Spleen (tissue), 11 donors: ENCODE results near the gene AMZ2. TPM values are rescaled to one million over a fixed set of nuclear protein-coding genes. Genes with fewer than 3 reads are reported as not detected.

Source experiments
- DNase-seq: peaks from one replicate; pipeline ENCODE4 v3.0.0-alpha.2; 2020
- H3K27ac ChIP-seq, 8 donors: fragments of 200-600 bp; sonication (generic) in 7 of 8; 1 replicate in 4 of 8; 2 replicates in 4 of 8; pipeline versions ENCODE4 v1.5.0 to v1.8.0; 2016 to 2021; ENCODE audit warnings: inconsistent platforms in 4 of 8, mild to moderate bottlenecking in 4 of 8, moderate library complexity in 1 of 8
- H3K27me3 ChIP-seq, 7 donors: fragments of 200-600 bp; sonication (generic) in 6 of 7; replicated peaks in 1 of 7; 1 replicate in 4 of 7; 2 replicates in 3 of 7; pipeline versions ENCODE4 v1.5.0 to v1.8.0; 2016 to 2021; ENCODE audit warnings: inconsistent platforms in 3 of 7, mild to moderate bottlenecking in 1 of 7
- H3K36me3 ChIP-seq, 6 donors: fragments of 200-600 bp; sonication (generic) in 5 of 6; 1 replicate in 4 of 6; 2 replicates in 2 of 6; pipeline versions ENCODE4 v1.5.0 to v1.8.0; 2016 to 2021; ENCODE audit warnings: inconsistent platforms in 2 of 6
- H3K4me1 ChIP-seq, 6 donors: fragments of 200-600 bp; sonication (generic) in 5 of 6; 1 replicate in 3 of 6; 2 replicates in 3 of 6; pipeline versions ENCODE4 v1.5.0 to v1.8.0; 2016 to 2021; ENCODE audit warnings: inconsistent platforms in 3 of 6
- H3K4me3 ChIP-seq, 8 donors: fragments of 200-600 bp; sonication (generic) in 7 of 8; 1 replicate in 4 of 8; 2 replicates in 4 of 8; pipeline versions ENCODE4 v1.5.0 to v1.8.0; 2016 to 2021; ENCODE audit warnings: inconsistent platforms in 4 of 8, mild to moderate bottlenecking in 4 of 8, moderate library complexity in 2 of 8
- H3K9me3 ChIP-seq, 8 donors: fragments of 200-600 bp; sonication (generic) in 7 of 8; 1 replicate in 4 of 8; 2 replicates in 4 of 8; pipeline versions ENCODE4 v1.5.0 to v1.8.0; 2016 to 2021; ENCODE audit warnings: inconsistent platforms in 4 of 8
- CTCF ChIP-seq, 11 experiments: fragments of 200-600 bp in 7 of 11; fragments of 450-650 bp in 4 of 11; sonication (generic) in 4 of 11; IDR thresholded peaks in 8 of 11; conservative IDR thresholded peaks in 3 of 11; 1 replicate in 7 of 11; 2 replicates in 4 of 11; pipeline versions ENCODE4 v1.4.0 to v1.8.0; 2016 to 2021; ENCODE audit warnings: antibody characterized with exemption in 11 of 11, inconsistent platforms in 4 of 11, mild to moderate bottlenecking in 1 of 11
- POLR2A ChIP-seq, 3 donors: fragments of 450-650 bp; IDR thresholded peaks; one replicate each; pipeline ENCODE4 v1.5.1; 2017; ENCODE audit warnings: antibody characterized with exemption in 3 of 3, mild to moderate bottlenecking in 1 of 3
- POLR2AphosphoS5 ChIP-seq, 3 donors: sonication (generic); formaldehyde crosslinking; IDR thresholded peaks; one replicate each; pipeline ENCODE4 v1.5.1; 2017; ENCODE audit warnings: antibody characterized with exemption in 3 of 3
- WGBS, 5 donors: extraction: QIAGEN DNeasy Blood & Tissue Kit in 3 of 5; methylation state at CpG; one replicate each; pipeline versions ENCODE4 v1.1.5 to v1.1.7; 2013 to 2018; 5-methylcytosine and 5-hydroxymethylcytosine counted together
- intact Hi-C: fragments of 100-400 bp; cut with DNase I; formaldehyde crosslinking; loops from one replicate; pipeline ENCODE4 v1.15.0; 2023; ENCODE audit warnings: low total_unique reads
- polyA plus RNA-seq, 3 donors: library from polyadenylated mRNA; stranded (reverse); fragments of 200-250 nt; gene quantifications; one replicate each; pipeline ENCODE4 v1.2.1, GENCODE V29; 2013
- total RNA-seq, 7 donors: library from RNA; depleted of rRNA in 3 of 7; stranded (reverse); fragments of >200 nt in 3 of 7; fragmentation: NEBNext Ultra II Directional in 4 of 7; extraction: Animal tissue kit (Norgen Biotek cat#: 25700) in 4 of 7; gene quantifications; one replicate each; pipeline versions ENCODE4 v1.1.0 to v1.2.1, GENCODE V29; 2016 to 2021
- donor health status: healthy with polysubstance abuse.
- donor health status: DM: no; HTN: no; CAD: no; lungs with moderate emphysema.
- donor health status: DM: no; HTN: no; CAD: no.
- donor health status: Bipolar disorder and iron deficiency.
- donor health status: healthy.
- donor health status: DM: no; HTN: no; CAD: no.
- donor health status: DM: yes; HTN: yes; CAD: no.

Gene AMZ2
- total and polyA plus RNA-seq, 10 donors, result 40.4 to 75.1 (median 51.7) TPM

GRCh38 chr17:68298601-68299000 is 50.8 kb downstream of the AMZ2 start:
- Histone ChIP-seq H3K4me3 (no peak overlapping the region), H3K9me3 (no peaks in the 10 kb centered on the region), H3K27me3 (peaks cover 0 to 4% (median 0%) of the 10 kb centered on the region in 7 donors), H3K36me3 (no peaks in the 10 kb centered on the region), H3K4me1 (peaks cover 0 to 67% (median 30%) of the 10 kb centered on the region in 6 donors), H3K27ac (peak overlapping the region in 2 of 8 donors; percentile 84)
- intact Hi-C loops, result loop anchor here (10.0 kb wide), 1 partner anchor 46 kb away; no protein-coding TSS in a partner anchor
- no peak for TF ChIP-seq POLR2A (IDR thresholded peaks at IDR 0.05)
- TF ChIP-seq CTCF (IDR thresholded peaks at IDR 0.05 in 8 of 11, conservative IDR thresholded peaks at IDR 0.05 in 3 of 11), result no peak
- no peak for TF ChIP-seq POLR2AphosphoS5 (IDR thresholded peaks at IDR 0.05)
- DNase-seq, result no peak

GRCh38 chr17:68299817-68300216 is 52.0 kb downstream of the AMZ2 start:
- Histone ChIP-seq H3K27ac (no peak overlapping the region), H3K36me3 (no peaks in the 10 kb centered on the region), H3K4me3 (no peak overlapping the region), H3K4me1 (peaks cover 0 to 56% (median 26%) of the 10 kb centered on the region in 6 donors), H3K27me3 (peaks cover 0 to 4% (median 0%) of the 10 kb centered on the region in 7 donors), H3K9me3 (no peaks in the 10 kb centered on the region)
- DNase-seq, result no peak
- 97 to 100% (median 99%) methylated on average over 3 of the region's 3 CpGs for WGBS, 5 donors
- TF ChIP-seq POLR2AphosphoS5 (IDR thresholded peaks at IDR 0.05) (no peak), POLR2A (IDR thresholded peaks at IDR 0.05) (no peak), CTCF (IDR thresholded peaks at IDR 0.05 in 8 of 11, conservative IDR thresholded peaks at IDR 0.05 in 3 of 11) (no peak)
- intact Hi-C loops, result loop anchor here (10.0 kb wide), 1 partner anchor 45 kb away; no protein-coding TSS in a partner anchor

- TF ChIP-seq POLR2A (IDR thresholded peaks at IDR 0.05) (no peak), POLR2AphosphoS5 (IDR thresholded peaks at IDR 0.05) (no peak), CTCF (IDR thresholded peaks at IDR 0.05 in 8 of 11, conservative IDR thresholded peaks at IDR 0.05 in 3 of 11) (no peak)
- Histone ChIP-seq H3K27me3 (peaks cover 0 to under 1% (median 0%) of the 10 kb centered on the region in 7 donors), H3K4me1 (peaks cover 0 to 46% (median 20%) of the 10 kb centered on the region in 6 donors), H3K4me3 (no peak overlapping the region), H3K36me3 (no peaks in the 10 kb centered on the region), H3K27ac (peak overlapping the region in 1 of 8 donors; percentile 29), H3K9me3 (no peaks in the 10 kb centered on the region)
- 70 to 81% (median 74%) methylated on average over 9 of the region's 9 CpGs for WGBS, 5 donors
- DNase-seq, result no peak
- intact Hi-C loops, result no loop called here
These were observed 53.7 kb downstream of the AMZ2 start for GRCh38 chr17:68301438-68301959.

- Histone ChIP-seq H3K4me3 (no peak overlapping the region), H3K9me3 (no peaks in the 10 kb centered on the region), H3K36me3 (peaks cover 0 to 3% (median 0%) of the 10 kb centered on the region in 6 donors), H3K4me1 (peaks cover 0 to 40% (median 14%) of the 10 kb centered on the region in 6 donors), H3K27me3 (no peaks in the 10 kb centered on the region), H3K27ac (peak overlapping the region in 2 of 8 donors; percentile 5 to 29)
- WGBS, 5 donors, result 66 to 81% (median 70%) methylated on average over 10 of the region's 10 CpGs
- DNase-seq, result no peak
- intact Hi-C loops, result no loop called here
- no peak for TF ChIP-seq POLR2A (IDR thresholded peaks at IDR 0.05)
- TF ChIP-seq CTCF (IDR thresholded peaks at IDR 0.05 in 8 of 11, conservative IDR thresholded peaks at IDR 0.05 in 3 of 11), result no peak
- no peak for TF ChIP-seq POLR2AphosphoS5 (IDR thresholded peaks at IDR 0.05)
These were observed 54.3 kb downstream of the AMZ2 start for GRCh38 chr17:68302066-68302564.
